GM19238 (cell line): ENCODE data around the gene COPB2.

ENCODE experiments used
- DNase-seq: peaks from one replicate; pipeline ENCODE4 v3.0.0; 2011; ENCODE audit warnings: low spot score; ENCODE audit not compliant: insufficient read length

COPB2 gene

DNA sequence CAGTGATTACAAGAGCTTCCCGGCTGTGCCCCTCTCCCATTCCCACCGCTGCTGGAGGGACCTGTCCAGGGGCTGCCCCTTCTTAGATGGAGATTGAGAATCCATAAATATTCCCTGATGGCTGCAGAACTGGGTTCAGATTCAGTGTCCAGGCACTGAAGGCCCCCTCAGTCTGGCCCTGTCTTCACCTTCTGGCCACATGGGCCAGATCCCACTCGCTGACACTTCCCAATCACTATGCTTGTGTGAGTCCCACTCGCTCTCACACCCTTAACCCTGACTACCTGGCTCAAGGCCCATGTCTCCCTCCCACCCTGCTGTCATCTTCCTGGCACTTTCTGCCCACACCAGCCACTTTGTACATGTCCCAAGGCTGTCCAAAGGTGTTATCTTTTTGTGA, 61.1 kb downstream of the COPB2 start:
- DNase-seq: no peak

- DNase-seq: no peak
These were observed 61.6 kb downstream of the COPB2 start for GRCh38 chr3:139327861-139328260.

- DNase-seq: no peak
These were observed 62.2 kb downstream of the COPB2 start for GRCh38 chr3:139327231-139327630.

- DNase-seq: no peak
These were observed 62.7 kb downstream of the COPB2 start for GRCh38 chr3:139326707-139327106.

- no peak for DNase-seq
These were observed 63.3 kb downstream of the COPB2 start for GRCh38 chr3:139326131-139326530.

DNA sequence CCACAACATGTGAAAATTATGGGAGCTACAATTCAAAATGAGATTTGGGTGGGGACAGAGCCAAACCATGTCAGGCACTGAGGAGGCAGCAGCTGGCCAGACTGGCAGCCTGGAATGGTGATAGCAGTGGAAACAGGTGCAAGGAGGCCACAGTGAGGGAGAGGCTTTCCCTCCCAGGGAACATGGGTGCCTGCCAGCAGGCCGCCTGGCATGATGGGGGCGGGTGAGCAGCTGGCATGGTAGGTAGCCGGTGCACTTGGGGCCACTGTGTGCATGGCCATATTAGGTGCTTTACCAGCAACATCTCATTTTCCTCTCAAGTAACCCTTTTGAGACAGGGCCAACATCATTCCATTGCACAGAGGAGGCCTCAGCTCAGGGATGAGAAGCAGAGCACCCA, 63.9 kb downstream of the COPB2 start:
- no peak for DNase-seq

GRCh38 chr3:139324456-139324855, 65.0 kb downstream of the COPB2 start:
- DNase-seq: no peak

DNA sequence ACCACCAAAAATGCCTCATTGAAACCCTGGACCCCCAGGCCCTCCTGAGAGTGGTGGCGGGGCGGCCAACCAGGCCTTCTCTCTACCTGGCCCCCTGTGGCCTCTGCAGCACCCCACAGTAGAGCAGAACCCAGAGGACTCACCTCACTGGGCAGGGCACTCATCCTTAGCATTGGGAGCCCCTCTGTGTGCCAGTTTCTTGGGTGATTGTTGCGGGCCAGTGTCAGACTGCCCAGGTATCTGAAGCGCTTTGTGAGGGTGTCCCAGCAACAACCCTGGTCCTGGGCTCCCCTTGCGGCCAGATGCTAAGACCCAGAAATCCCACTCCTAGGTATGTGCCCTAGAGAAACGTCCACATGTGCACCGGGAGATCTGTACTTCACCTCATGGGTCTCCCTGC, 66.3 kb downstream of the COPB2 start:
- DNase-seq: no peak

GRCh38 chr3:139322346-139322745, 67.1 kb downstream of the COPB2 start:
- no peak for DNase-seq

GRCh38 chr3:139320551-139321309, 68.7 kb downstream of the COPB2 start:
- DNase-seq: no peak

- no peak for DNase-seq
These were observed 69.7 kb downstream of the COPB2 start for GRCh38 chr3:139319428-139320402.

DNA sequence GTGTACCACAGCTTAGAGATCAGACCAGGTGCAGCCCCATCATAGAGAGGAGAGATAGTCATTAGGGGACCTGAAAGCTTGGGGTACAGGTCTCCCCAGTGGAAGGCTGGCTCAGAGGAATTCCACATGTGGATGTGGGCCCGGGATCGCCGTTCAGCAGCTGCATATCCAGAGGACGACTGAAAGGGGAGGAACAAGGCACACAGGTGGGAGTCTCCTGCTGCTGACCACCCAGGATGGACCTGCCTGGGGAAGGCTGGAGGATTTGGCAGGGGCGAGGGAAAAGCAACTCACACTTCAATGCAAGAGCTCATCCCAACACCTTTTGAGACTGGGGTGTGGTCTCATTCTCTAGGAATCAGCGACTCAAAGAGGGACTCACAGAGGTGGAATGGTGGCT, 70.6 kb downstream of the COPB2 start:
- DNase-seq: no peak

- no peak for DNase-seq
These were observed 71.0 kb downstream of the COPB2 start for GRCh38 chr3:139318431-139318816.

GRCh38 chr3:139317660-139318430, 71.6 kb downstream of the COPB2 start:
- DNase-seq: no peak

DNA sequence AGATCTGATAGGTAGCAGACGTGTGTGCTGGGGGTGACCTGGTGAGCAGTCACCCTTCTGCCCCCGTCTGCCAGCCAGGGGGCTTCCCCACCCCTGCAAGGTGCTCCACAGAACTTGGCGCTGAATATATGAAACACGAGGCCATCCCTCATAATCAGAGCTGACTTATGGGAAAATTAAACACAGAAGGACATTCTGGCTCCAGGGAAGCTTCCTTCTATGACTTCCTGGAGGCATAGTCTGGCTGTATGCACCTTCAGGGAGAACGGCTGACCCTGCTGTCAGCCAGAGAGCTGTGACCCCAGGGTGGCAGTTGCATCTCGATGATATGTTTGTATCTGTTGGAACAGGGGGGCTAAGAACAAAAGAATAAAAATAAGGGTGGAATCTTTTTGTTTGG, 72.2 kb downstream of the COPB2 start:
- DNase-seq: no peak

DNA sequence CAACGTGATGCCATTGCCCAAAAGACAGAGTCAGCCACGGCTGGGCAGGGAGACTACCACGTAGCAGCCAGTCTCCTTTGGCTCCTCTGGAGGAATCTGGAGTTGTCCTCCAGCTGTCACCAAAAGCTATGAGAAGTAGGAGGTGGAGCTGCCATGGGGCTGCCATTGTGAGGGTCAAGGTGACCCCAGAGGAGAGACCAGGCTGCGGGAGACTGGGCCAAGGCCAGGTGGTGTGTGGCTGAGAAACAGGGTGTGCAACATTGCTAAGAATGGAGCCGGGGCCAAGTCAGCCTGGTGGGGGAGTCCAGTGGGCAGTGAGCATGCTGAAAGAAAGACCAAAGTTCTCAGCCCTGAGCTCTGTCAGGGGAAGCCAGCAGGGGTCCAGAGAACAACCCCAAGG, 75.5 kb downstream of the COPB2 start:
- no peak for DNase-seq

DNA sequence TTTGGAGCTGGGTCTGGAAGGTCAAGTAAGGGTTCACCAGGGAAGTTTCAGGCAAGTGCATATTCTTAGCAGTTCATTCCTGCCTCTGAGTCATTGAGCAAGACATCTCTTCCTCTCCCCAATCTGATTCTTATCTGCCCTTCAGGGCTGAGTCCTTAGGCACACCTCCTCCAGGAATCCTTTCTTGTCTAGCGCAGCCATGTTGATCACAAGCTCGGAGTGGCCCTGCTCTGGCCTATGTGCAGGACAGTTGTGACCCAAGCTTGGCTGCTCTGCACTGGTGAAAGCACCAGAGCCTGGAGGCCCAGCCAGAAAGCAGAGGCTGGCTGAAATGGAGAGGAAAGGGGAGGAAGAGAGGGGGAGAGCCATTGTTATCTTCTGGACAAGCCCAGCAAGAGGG, 76.5 kb downstream of the COPB2 start:
- no peak for DNase-seq

- DNase-seq: no peak
These were observed 77.0 kb downstream of the COPB2 start for GRCh38 chr3:139312416-139312815.

GRCh38 chr3:139311557-139311956, 77.9 kb downstream of the COPB2 start:
- DNase-seq: no peak

GRCh38 chr3:139310474-139310933, 78.9 kb downstream of the COPB2 start:
- DNase-seq: no peak

DNA sequence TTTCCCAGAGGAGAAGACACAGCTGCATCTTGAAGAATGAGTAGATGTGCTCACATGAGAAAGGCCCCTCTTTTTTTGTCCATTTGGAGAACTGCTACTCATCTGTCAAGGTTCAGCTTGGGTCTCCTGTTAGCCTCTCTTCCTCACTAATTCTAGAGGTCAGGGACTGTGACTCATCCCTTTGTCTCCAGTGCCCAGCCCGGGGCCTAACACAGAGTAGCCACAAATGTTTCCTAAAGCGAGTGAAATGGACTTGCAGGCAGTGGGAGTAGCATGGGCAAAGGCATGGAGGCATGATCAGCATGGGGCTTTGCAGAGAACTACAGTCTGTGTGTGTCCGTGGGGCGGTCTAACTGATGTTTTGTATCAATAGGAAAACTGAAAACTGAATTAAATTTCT, 79.6 kb downstream of the COPB2 start:
- no peak for DNase-seq
